Adrenal gland (tissue), 12 donors: ENCODE results near the gene C1orf167. TPM values are rescaled to one million over a fixed set of nuclear protein-coding genes. Genes with fewer than 3 reads are reported as not detected.
A peak's percentile ranks its signal among the peaks of the same experiment; 100 is the strongest.

ENCODE experiments used
- DNase-seq, 7 donors: peaks; one replicate each; pipeline ENCODE4 v3.0.0-alpha.2; 2019 to 2020
- H3K27ac ChIP-seq, 5 donors: fragments of 200-600 bp; sonication (generic) in 4 of 5; 1 replicate in 3 of 5; 2 replicates in 2 of 5; pipeline versions ENCODE4 v1.5.1 to v1.8.0; 2016 to 2020; ENCODE audit warnings: mild to moderate bottlenecking in 1 of 5
- H3K27me3 ChIP-seq: fragments of 200-600 bp; 2 replicates; pipeline ENCODE4 v1.8.0; 2021
- H3K36me3 ChIP-seq, 2 donors: fragments of 200-600 bp; replicated peaks in 1 of 2; 1 replicate in 1 of 2; 2 replicates in 1 of 2; pipeline versions ENCODE4 v1.5.1 to v1.8.0; 2018 to 2022
- H3K4me1 ChIP-seq, 2 donors: fragments of 200-600 bp; replicated peaks in 1 of 2; 1 replicate in 1 of 2; 2 replicates in 1 of 2; pipeline versions ENCODE4 v1.5.1 to v1.8.0; 2018 to 2021
- H3K4me3 ChIP-seq, 4 donors: fragments of 200-600 bp; sonication (generic) in 3 of 4; one replicate each; pipeline ENCODE4 v1.5.1; 2016 to 2018
- H3K9me3 ChIP-seq, 3 donors: fragments of 200-600 bp; sonication (generic) in 1 of 3; replicated peaks in 1 of 3; 1 replicate in 2 of 3; 2 replicates in 1 of 3; pipeline versions ENCODE4 v1.5.1 to v1.8.0; 2016 to 2021
- CTCF ChIP-seq, 6 experiments: fragments of 450-650 bp in 4 of 6; fragments of 200-600 bp in 2 of 6; sonication (generic) in 1 of 6; IDR thresholded peaks; 1 replicate in 5 of 6; 2 replicates in 1 of 6; pipeline versions ENCODE4 v1.5.1 to v1.8.0; 2016 to 2021; ENCODE audit warnings: antibody characterized with exemption in 6 of 6, mild to moderate bottlenecking in 2 of 6, moderate library complexity in 1 of 6
- POLR2A ChIP-seq, 2 donors: fragments of 450-650 bp; IDR thresholded peaks; one replicate each; pipeline ENCODE4 v1.6.1; 2017; ENCODE audit warnings: antibody characterized with exemption in 2 of 2, mild to moderate bottlenecking in 2 of 2, moderate library complexity in 1 of 2
- WGBS, 4 donors: extraction: QIAGEN DNeasy Blood & Tissue Kit in 2 of 4; methylation state at CpG; one replicate each; pipeline versions ENCODE4 v1.1.5 to v1.1.7; 2013 to 2017; 5-methylcytosine and 5-hydroxymethylcytosine counted together
- intact Hi-C, 2 donors: fragments of 100-400 bp; cut with DNase I; formaldehyde crosslinking; loops; one replicate each; pipeline versions ENCODE4 v1.14.1 to v1.15.0; 2022 to 2023
- polyA plus RNA-seq, 3 donors: library from polyadenylated mRNA; stranded (reverse); fragments of 200-250 nt in 2 of 3; fragments of 350-450 nt in 1 of 3; fragmentation: Illumina TruSeq in 1 of 3; extraction: RNeasy Lipid Tissue Mini Kit (QIAGEN cat#74804) in 1 of 3; gene quantifications; one replicate each; pipeline ENCODE4 v1.2.3, GENCODE V29; 2013 to 2014
- total RNA-seq, 9 donors: library from RNA; depleted of rRNA in 4 of 9; stranded (reverse); fragments of >200 nt in 4 of 9; fragments of 120-200 nt in 1 of 9; fragmentation: NEBNext Ultra II Directional in 1 of 9; extraction: Animal tissue kit (Norgen Biotek cat#: 25700) in 1 of 9; gene quantifications; one replicate each; pipeline versions ENCODE4 v1.1.0 to v1.2.4, GENCODE V29; 2013 to 2023
- donor health status: healthy with polysubstance abuse.
- donor health status: Bipolar disorder and iron deficiency.
- donor health status: DM: yes; HTN: yes; CAD: no.
- donor health status: DM: no; HTN: no; CAD: no.
- donor health status: DM: no; HTN: no; CAD: no.
- donor health status: DM: yes; HTN: yes; CAD: no.

The C1orf167 gene
- total and polyA plus RNA-seq, 12 donors = 0.32 to 13.2 (median 3.2) TPM; not detected in 2

GRCh38 chr1:11790101-11790879 lies 28.3 kb downstream of the C1orf167 start:
- H3K27ac ChIP-seq = peak overlapping the region; percentile 15 to 96 (median 86)
- peak in 2 of 7 donors; percentile 37 to 38 for DNase-seq
- TF ChIP-seq POLR2A (IDR thresholded peaks at IDR 0.05) (no peak), CTCF (IDR thresholded peaks at IDR 0.05) (no peak)
- H3K4me3 ChIP-seq = no peak overlapping the region
- WGBS, 4 donors = 65 to 75% (median 71%) methylated on average over 14 to 20 of the region's 20 CpGs
- intact Hi-C loops = no loop called here
- no peaks in the 10 kb centered on the region for H3K9me3 ChIP-seq
- H3K27me3 ChIP-seq = no peaks in the 10 kb centered on the region
- peaks cover 0 to 48% of the 10 kb centered on the region in 2 donors for H3K36me3 ChIP-seq
- peaks cover 42 to 69% of the 10 kb centered on the region in 2 donors for H3K4me1 ChIP-seq

GRCh38 chr1:11790880-11791715 lies 29.1 kb downstream of the C1orf167 start:
- Histone ChIP-seq H3K27ac (peak overlapping the region; percentile 63 to 96 (median 86)), H3K4me3 (no peak overlapping the region), H3K27me3 (no peaks in the 10 kb centered on the region), H3K36me3 (peaks cover 0 to 56% of the 10 kb centered on the region in 2 donors), H3K4me1 (peaks cover 38 to 65% of the 10 kb centered on the region in 2 donors), H3K9me3 (no peaks in the 10 kb centered on the region)
- peak; percentile 92 to 99 (median 97) for DNase-seq
- TF ChIP-seq POLR2A (IDR thresholded peaks at IDR 0.05) (peak in 1 of 2 donors; percentile 69), CTCF (IDR thresholded peaks at IDR 0.05) (no peak)
- 43 to 50% (median 47%) methylated on average over 11 to 19 of the region's 19 CpGs for WGBS, 4 donors
- intact Hi-C loops = no loop called here

GRCh38 chr1:11792106-11792505 lies 30.1 kb downstream of the C1orf167 start:
- TF ChIP-seq POLR2A (IDR thresholded peaks at IDR 0.05) (no peak), CTCF (IDR thresholded peaks at IDR 0.05) (no peak)
- intact Hi-C loops = no loop called here
- Histone ChIP-seq H3K27me3 (no peaks in the 10 kb centered on the region), H3K9me3 (no peaks in the 10 kb centered on the region), H3K27ac (peak overlapping the region; percentile 63 to 96 (median 86)), H3K36me3 (peaks cover 0 to 63% of the 10 kb centered on the region in 2 donors), H3K4me3 (no peak overlapping the region), H3K4me1 (peaks cover 41 to 65% of the 10 kb centered on the region in 2 donors)
- peak in 1 of 7 donors; percentile 16 for DNase-seq
- WGBS, 4 donors = 86 to 91% (median 89%) methylated on average over 7 to 11 of the region's 11 CpGs

DNA sequence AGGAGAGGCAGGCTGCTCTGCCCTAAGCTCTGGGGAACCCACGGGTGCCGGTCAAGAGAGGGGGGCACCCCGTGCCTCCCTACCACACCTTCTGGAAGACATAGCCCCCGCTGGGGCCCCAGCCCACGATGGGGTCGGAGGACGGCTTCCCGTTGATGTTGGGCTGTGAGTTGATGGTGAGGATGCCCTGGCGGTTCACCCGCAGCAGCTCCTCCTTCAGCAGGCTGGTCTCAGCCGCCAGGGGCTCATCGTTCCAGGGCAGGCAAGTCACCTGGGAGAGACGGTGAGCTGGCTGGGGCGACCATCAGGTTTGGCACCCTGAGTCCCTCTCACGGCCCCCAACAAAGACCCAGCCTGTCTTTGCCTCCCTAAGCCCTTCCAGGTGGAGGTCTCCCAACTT lies 31.8 kb downstream of the C1orf167 start:
- peaks cover 0 to 71% of the 10 kb centered on the region in 2 donors for H3K36me3 ChIP-seq

More for the DNA sequence above, 31.8 kb downstream of the C1orf167 start:
- no peak for TF ChIP-seq CTCF (IDR thresholded peaks at IDR 0.05)
- TF ChIP-seq POLR2A (IDR thresholded peaks at IDR 0.05) = no peak
- H3K4me3 ChIP-seq = no peak overlapping the region
- peak in 1 of 7 donors; percentile 15 for DNase-seq
- no peaks in the 10 kb centered on the region for H3K27me3 ChIP-seq
- WGBS, 4 donors = 93 to 100% (median 95%) methylated on average over 2 to 15 of the region's 15 CpGs
- H3K9me3 ChIP-seq = no peaks in the 10 kb centered on the region
- peaks cover 29 to 63% of the 10 kb centered on the region in 2 donors for H3K4me1 ChIP-seq
- H3K27ac ChIP-seq = peak overlapping the region in 2 of 5 donors; percentile 21 to 70
- intact Hi-C loops = no loop called here
